Measurements from ENCODE around the gene SPATA21.

The SPATA21 gene

DNA sequence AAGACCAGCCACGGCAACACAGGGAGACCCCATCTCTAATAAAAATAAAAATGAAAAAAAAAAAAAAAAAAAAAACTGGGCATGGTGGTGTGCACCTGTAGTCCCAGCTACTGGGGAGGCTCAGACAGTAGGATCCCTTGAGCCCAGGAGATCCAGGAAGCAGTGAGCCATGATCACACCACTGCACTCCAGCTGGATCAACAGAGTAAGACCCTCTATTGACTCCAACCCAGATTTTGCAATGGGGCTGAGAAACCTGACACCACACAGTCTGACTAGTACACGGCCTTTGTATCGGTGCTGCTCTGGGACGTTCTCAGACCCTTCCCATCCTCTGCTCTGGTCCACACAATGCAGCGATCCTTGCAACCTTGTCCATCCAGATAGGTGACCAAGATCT, 31.8 kb downstream of the SPATA21 start:
- no peak for DNase-seq (ENCODE audit: low read depth)
- no peak for TF ChIP-seq CTCF (IDR thresholded peaks at IDR 0.05; ENCODE audit: control insufficient read depth, insufficient read depth, low read depth, low read length, missing control alignments)
- H3K4me3 ChIP-seq (ENCODE audit: control insufficient read depth, low read depth, low read length), result no peak overlapping the region

DNA sequence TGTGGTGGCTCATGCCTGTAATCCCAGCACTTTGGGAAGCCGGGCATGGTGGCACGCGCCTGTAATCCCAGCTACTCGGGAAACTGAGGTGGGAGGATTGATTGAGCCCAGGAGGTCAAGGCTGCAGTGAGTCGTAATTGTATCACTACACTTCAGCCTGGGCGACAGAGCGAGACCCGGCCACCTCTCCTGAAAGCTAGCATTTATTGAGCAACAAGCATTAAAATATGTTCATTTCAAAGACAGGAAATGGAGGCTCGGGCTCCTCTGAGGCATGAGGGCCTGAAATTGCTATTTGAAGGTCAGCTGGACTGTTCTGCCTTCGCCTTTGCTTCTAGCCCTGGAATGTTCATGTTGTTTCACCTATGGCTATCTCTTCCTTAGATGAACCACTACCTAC, 34.5 kb downstream of the SPATA21 start:
- H3K4me3 ChIP-seq (ENCODE audit: control insufficient read depth, low read depth, low read length), result no peak overlapping the region
- TF ChIP-seq CTCF (IDR thresholded peaks at IDR 0.05; ENCODE audit: control insufficient read depth, insufficient read depth, low read depth, low read length, missing control alignments), result no peak
- DNase-seq (ENCODE audit: low read depth), result no peak

- no peak overlapping the region for H3K4me3 ChIP-seq (ENCODE audit: control insufficient read depth, low read depth, low read length)
- TF ChIP-seq CTCF (IDR thresholded peaks at IDR 0.05; ENCODE audit: control insufficient read depth, insufficient read depth, low read depth, low read length, missing control alignments), result no peak
- DNase-seq (ENCODE audit: low read depth), result no peak
Observed at GRCh38 chr1:16398371-16398953, 38.8 kb downstream of the SPATA21 start.

GRCh38 chr1:16397120-16397519, 40.1 kb downstream of the SPATA21 start:
- no peak for TF ChIP-seq CTCF (IDR thresholded peaks at IDR 0.05; ENCODE audit: control insufficient read depth, insufficient read depth, low read depth, low read length, missing control alignments)
- no peak overlapping the region for H3K4me3 ChIP-seq (ENCODE audit: control insufficient read depth, low read depth, low read length)
- no peak for DNase-seq (ENCODE audit: low read depth)

GRCh38 chr1:16396591-16396990, 40.6 kb downstream of the SPATA21 start:
- no peak overlapping the region for H3K4me3 ChIP-seq (ENCODE audit: control insufficient read depth, low read depth, low read length)
- DNase-seq (ENCODE audit: low read depth), result peak; percentile 37
- TF ChIP-seq CTCF (IDR thresholded peaks at IDR 0.05; ENCODE audit: control insufficient read depth, insufficient read depth, low read depth, low read length, missing control alignments), result no peak

DNA sequence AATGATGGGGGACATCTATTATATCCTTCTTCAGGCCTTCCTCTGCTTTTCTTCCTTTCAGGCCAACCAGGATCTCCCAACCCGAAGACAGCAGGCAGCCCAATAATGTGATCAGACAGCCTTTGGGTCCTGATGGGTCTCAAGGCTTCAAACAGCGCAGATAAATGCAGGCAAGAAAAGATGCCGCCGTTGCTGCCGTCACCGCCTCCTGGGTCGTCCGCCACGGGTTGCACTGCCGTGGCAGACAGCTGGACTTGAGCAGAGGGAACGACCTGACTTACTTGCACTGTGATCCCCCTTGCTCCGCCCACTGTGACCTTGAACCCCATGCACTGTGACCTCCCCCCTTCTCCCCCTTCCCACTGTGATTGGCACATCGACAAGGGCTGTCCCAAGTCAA, 42.2 kb downstream of the SPATA21 start:
- DNase-seq (ENCODE audit: low read depth), result no peak
- H3K4me3 ChIP-seq (ENCODE audit: control insufficient read depth, low read depth, low read length), result no peak overlapping the region
- TF ChIP-seq CTCF (IDR thresholded peaks at IDR 0.05; ENCODE audit: control insufficient read depth, insufficient read depth, low read depth, low read length, missing control alignments), result no peak
